Transverse colon (tissue), 4 donors: ENCODE results near the gene TXN. TPM values are rescaled to one million over a fixed set of nuclear protein-coding genes. Genes with fewer than 3 reads are reported as not detected.

Experiments
- DNase-seq: peaks from one replicate; pipeline ENCODE4 v3.0.0-alpha.2; 2019
- H3K27ac ChIP-seq, 4 donors: fragments of 200-600 bp; sonication (generic); 2 replicates each; pipeline ENCODE4 v1.5.1; 2016 to 2018; ENCODE audit warnings: inconsistent platforms in 4 of 4
- H3K27me3 ChIP-seq: fragments of 200-600 bp; sonication (generic); 2 replicates; pipeline ENCODE4 v1.5.1; 2017; ENCODE audit warnings: inconsistent platforms
- H3K36me3 ChIP-seq, 4 donors: fragments of 200-600 bp; sonication (generic); 2 replicates each; pipeline ENCODE4 v1.5.1; 2017 to 2019; ENCODE audit warnings: inconsistent platforms in 4 of 4
- H3K4me1 ChIP-seq, 4 donors: fragments of 200-600 bp; sonication (generic); 2 replicates each; pipeline ENCODE4 v1.5.1; 2017 to 2020; ENCODE audit warnings: inconsistent platforms in 4 of 4
- H3K4me3 ChIP-seq, 4 donors: fragments of 200-600 bp; sonication (generic); 1 replicate in 1 of 4; 2 replicates in 3 of 4; pipeline versions ENCODE4 v1.5.1 to v1.6.1; 2017 to 2019; ENCODE audit warnings: inconsistent platforms in 4 of 4
- H3K9me3 ChIP-seq, 2 donors: fragments of 200-600 bp; sonication (generic); 2 replicates each; pipeline ENCODE4 v1.5.1; 2017 to 2019; ENCODE audit warnings: inconsistent platforms in 2 of 2
- EP300 ChIP-seq: sonication (generic); formaldehyde crosslinking; IDR thresholded peaks from one replicate; pipeline ENCODE4 v1.6.1; 2017; ENCODE audit warnings: antibody characterized with exemption, low read depth
- POLR2A ChIP-seq: fragments of 450-650 bp; IDR thresholded peaks from one replicate; pipeline ENCODE4 v1.6.1; 2016; ENCODE audit warnings: antibody characterized with exemption, mild to moderate bottlenecking, moderate library complexity
- POLR2AphosphoS5 ChIP-seq, 3 donors: sonication (generic); formaldehyde crosslinking; IDR thresholded peaks; one replicate each; pipeline ENCODE4 v1.6.1; 2016; ENCODE audit warnings: antibody characterized with exemption in 3 of 3
- WGBS, 2 donors: methylation state at CpG; one replicate each; pipeline ENCODE4 v1.1.5; 2018; ENCODE audit warnings: low coverage in 1 of 2; 5-methylcytosine and 5-hydroxymethylcytosine counted together
- in situ Hi-C, 4 donors: fragments of 200-750 bp; cut with MboI; loops; one replicate each; pipeline versions ENCODE4 v1.15.0 to v1.15.1; 2017; ENCODE audit warnings: low sequenced_read_pairs in 3 of 4, low pct_ligation_motif_present in 1 of 4, low pct_unique_long_range_greater_than_20kb in 1 of 4
- intact Hi-C: fragments of 100-400 bp; cut with DNase I; formaldehyde crosslinking; loops from one replicate; pipeline ENCODE4 v1.15.1; 2023; ENCODE audit warnings: low total_unique reads
- total RNA-seq, 4 donors: library from RNA; depleted of rRNA; stranded (reverse); fragments of >200 nt; gene quantifications; one replicate each; pipeline ENCODE4 v1.1.0, GENCODE V29; 2016
- TF ChIP-seq, protein P1 (sequence below), 5 experiments: fragments of 200-600 bp in 3 of 5; fragments of 450-650 bp in 2 of 5; sonication (generic) in 3 of 5; IDR thresholded peaks; 1 replicate in 2 of 5; 2 replicates in 3 of 5; pipeline ENCODE4 v1.5.1; 2016 to 2017; ENCODE audit warnings: antibody characterized with exemption in 5 of 5, inconsistent platforms in 3 of 5, mild to moderate bottlenecking in 2 of 5, moderate library complexity in 1 of 5

TXN gene
- total RNA-seq, 4 donors from 2014 or later: 52.4 to 275 (median 182) TPM

DNA sequence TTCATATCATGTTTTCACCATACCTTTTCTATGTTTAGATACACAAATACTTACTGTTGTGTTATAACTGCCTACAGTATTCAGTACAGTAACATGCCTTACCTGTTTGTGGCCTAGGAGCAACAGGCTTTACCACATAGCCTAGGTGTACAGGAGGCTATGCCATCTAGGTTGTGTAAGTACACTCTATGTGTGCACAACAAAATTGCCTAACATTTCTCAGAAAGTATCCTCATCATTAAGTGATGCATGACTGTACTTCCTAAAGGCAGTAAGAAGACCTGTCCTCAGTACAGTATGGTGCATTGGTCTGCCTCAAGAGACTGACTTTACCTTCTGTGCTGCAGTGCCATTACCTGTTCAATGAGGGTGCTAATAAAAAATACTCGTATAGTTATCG is 7.9 kb downstream of the TXN start:
- Histone ChIP-seq H3K4me3 (no peak overlapping the region), H3K27me3 (no peaks in the 10 kb centered on the region), H3K4me1 (peaks cover 5 to 20% (median 7%) of the 10 kb centered on the region in 4 donors), H3K27ac (no peak overlapping the region), H3K36me3 (peaks cover 0 to 36% (median 17%) of the 10 kb centered on the region in 4 donors), H3K9me3 (no peaks in the 10 kb centered on the region)
- 83% methylated on average over 2 of the region's 2 CpGs; no CpG with 5 or more reads in 1 of the 2 donors for whole genome bisulfite sequencing, 2 donors
- TF ChIP-seq EP300 (no peak), POLR2A (no peak), POLR2AphosphoS5 (IDR thresholded peaks at IDR 0.05) (no peak)
- TF ChIP-seq, protein P1, sequence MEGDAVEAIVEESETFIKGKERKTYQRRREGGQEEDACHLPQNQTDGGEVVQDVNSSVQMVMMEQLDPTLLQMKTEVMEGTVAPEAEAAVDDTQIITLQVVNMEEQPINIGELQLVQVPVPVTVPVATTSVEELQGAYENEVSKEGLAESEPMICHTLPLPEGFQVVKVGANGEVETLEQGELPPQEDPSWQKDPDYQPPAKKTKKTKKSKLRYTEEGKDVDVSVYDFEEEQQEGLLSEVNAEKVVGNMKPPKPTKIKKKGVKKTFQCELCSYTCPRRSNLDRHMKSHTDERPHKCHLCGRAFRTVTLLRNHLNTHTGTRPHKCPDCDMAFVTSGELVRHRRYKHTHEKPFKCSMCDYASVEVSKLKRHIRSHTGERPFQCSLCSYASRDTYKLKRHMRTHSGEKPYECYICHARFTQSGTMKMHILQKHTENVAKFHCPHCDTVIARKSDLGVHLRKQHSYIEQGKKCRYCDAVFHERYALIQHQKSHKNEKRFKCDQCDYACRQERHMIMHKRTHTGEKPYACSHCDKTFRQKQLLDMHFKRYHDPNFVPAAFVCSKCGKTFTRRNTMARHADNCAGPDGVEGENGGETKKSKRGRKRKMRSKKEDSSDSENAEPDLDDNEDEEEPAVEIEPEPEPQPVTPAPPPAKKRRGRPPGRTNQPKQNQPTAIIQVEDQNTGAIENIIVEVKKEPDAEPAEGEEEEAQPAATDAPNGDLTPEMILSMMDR (IDR thresholded peaks at IDR 0.05): no peak
- intact Hi-C loops (no loop called here), in situ Hi-C loops (no loop called here)
- DNase-seq: no peak

DNA sequence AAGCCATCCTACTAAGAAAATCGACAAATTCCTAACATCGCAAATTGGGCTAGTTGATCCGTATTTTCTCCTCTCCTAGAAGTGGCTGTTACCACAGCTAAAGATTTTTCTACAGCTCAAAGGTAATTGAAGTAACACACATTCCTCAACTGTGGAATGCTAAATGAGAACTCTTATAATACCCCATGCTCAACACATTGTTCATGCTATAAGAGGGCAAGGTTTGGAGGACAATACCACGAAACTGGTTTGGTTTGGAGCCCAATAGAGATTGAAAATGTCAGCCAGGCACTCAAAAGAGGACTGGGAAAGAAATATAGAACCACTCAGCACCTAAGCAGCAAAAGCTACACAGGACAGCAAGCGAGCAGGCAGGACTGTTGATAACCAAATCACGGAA is 10.1 kb downstream of the TXN start:
- DNase-seq: no peak
- TF ChIP-seq EP300 (no peak), POLR2A (no peak), POLR2AphosphoS5 (IDR thresholded peaks at IDR 0.05) (no peak)
- TF ChIP-seq, protein P1 (IDR thresholded peaks at IDR 0.05): no peak
- H3K27ac ChIP-seq: no peak overlapping the region
- in situ Hi-C loops (no loop called here), intact Hi-C loops (no loop called here)
- peaks cover 0 to 49% (median 23%) of the 10 kb centered on the region in 4 donors for H3K36me3 ChIP-seq
- WGBS, 2 donors: 96% methylated on average over 5 to 6 of the region's 6 CpGs
- H3K27me3 ChIP-seq: no peaks in the 10 kb centered on the region
- peaks cover 0 to 3% (median 0%) of the 10 kb centered on the region in 4 donors for H3K4me1 ChIP-seq
- no peaks in the 10 kb centered on the region for H3K9me3 ChIP-seq
- no peak overlapping the region for H3K4me3 ChIP-seq

DNA sequence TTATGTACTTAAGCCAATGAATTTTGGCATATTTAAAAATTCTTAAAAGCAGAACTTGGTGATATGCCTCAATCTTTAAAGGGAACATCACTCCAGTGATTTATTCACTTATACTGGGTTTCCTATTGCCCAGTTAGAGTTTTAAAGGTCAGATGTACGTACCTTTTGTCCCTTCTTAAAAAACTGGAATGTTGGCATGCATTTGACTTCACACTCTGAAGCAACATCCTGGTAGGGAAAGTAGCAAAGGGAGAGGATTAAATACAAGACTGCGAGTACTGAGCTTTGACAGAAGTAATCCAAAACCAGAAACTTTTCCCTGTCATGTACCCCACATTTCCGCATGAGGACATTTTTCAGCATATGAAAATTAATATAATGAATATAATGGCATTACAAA is 11.7 kb downstream of the TXN start:
- no peak for TF ChIP-seq POLR2AphosphoS5 (IDR thresholded peaks at IDR 0.05)
- TF ChIP-seq, protein P1 (IDR thresholded peaks at IDR 0.05): no peak
- no peak for TF ChIP-seq EP300
- TF ChIP-seq POLR2A: no peak
- WGBS, 2 donors: 66 to 90% methylated on average over 3 of the region's 3 CpGs
- Histone ChIP-seq H3K27me3 (no peaks in the 10 kb centered on the region), H3K4me1 (no peaks in the 10 kb centered on the region), H3K27ac (no peak overlapping the region), H3K4me3 (no peak overlapping the region), H3K9me3 (no peaks in the 10 kb centered on the region), H3K36me3 (peaks cover 0 to 45% (median 17%) of the 10 kb centered on the region in 4 donors)
- intact Hi-C loops (no loop called here), in situ Hi-C loops (no loop called here)
- no peak for DNase-seq

DNA sequence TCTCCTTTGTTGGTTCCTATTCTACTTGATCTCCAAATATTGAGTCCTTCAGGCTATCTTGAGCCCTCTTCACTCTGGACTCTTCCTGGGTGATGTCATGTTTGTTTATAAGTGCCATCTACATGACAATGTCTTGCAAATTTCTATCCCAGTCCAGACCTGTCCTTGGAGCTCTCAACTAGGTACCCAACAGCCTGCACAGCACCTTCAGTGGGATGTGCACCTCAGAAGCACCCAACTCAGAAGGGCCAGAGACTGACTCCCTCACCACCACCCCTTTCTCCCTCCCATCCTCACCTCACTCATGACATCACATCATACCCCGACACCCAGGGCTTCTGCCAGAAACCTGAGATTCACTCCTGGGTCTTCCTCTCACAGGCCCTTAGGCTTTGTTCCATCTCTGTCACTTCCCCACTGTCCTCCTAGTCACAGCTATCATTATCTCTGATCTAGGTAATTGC is 14.4 kb downstream of the TXN start:
- no peak overlapping the region for H3K4me3 ChIP-seq
- TF ChIP-seq POLR2A (no peak), POLR2AphosphoS5 (IDR thresholded peaks at IDR 0.05) (no peak), EP300 (no peak)
- TF ChIP-seq, protein P1 (IDR thresholded peaks at IDR 0.05): no peak
- 94% methylated on average over 1 of the region's 1 CpG; no CpG with 5 or more reads in 1 of the 2 donors for WGBS, 2 donors
- in situ Hi-C loops (no loop called here), intact Hi-C loops (no loop called here)
- no peak overlapping the region for H3K27ac ChIP-seq
- no peaks in the 10 kb centered on the region for H3K9me3 ChIP-seq
- peaks cover 0 to 33% (median 15%) of the 10 kb centered on the region in 4 donors for H3K36me3 ChIP-seq
- no peak for DNase-seq
- H3K27me3 ChIP-seq: no peaks in the 10 kb centered on the region
- H3K4me1 ChIP-seq: no peaks in the 10 kb centered on the region
